ENCODE data around the gene OVCH2.

OVCH2 gene

GRCh38 chr11:7651140-7651551, 55.1 kb downstream of the OVCH2 start:
- no peak for TF ChIP-seq CTCF (IDR thresholded peaks at IDR 0.05; ENCODE audit: extremely low read depth, missing control alignments)

GRCh38 chr11:7648264-7648663, 58.0 kb downstream of the OVCH2 start:
- TF ChIP-seq CTCF (IDR thresholded peaks at IDR 0.05; ENCODE audit: extremely low read depth, missing control alignments), result no peak

More at GRCh38 chr11:7651140-7651551, 55.1 kb downstream of the OVCH2 start:
- DNase-seq (ENCODE audit: low spot score), result no peak

GRCh38 chr11:7646866-7647265, 59.4 kb downstream of the OVCH2 start:
- DNase-seq (ENCODE audit: low spot score), result no peak
- TF ChIP-seq CTCF (IDR thresholded peaks at IDR 0.05; ENCODE audit: extremely low read depth, missing control alignments), result no peak

More at GRCh38 chr11:7648264-7648663, 58.0 kb downstream of the OVCH2 start:
- DNase-seq (ENCODE audit: low spot score), result no peak

GRCh38 chr11:7645206-7645605, 61.1 kb downstream of the OVCH2 start:
- TF ChIP-seq CTCF (IDR thresholded peaks at IDR 0.05; ENCODE audit: extremely low read depth, missing control alignments), result no peak
- DNase-seq (ENCODE audit: low spot score), result no peak

GRCh38 chr11:7643314-7643713, 63.0 kb downstream of the OVCH2 start:
- no peak for TF ChIP-seq CTCF (IDR thresholded peaks at IDR 0.05; ENCODE audit: extremely low read depth, missing control alignments)
- no peak for DNase-seq (ENCODE audit: low spot score)

GRCh38 chr11:7642747-7643146, 63.5 kb downstream of the OVCH2 start:
- DNase-seq (ENCODE audit: low spot score), result no peak
- no peak for TF ChIP-seq CTCF (IDR thresholded peaks at IDR 0.05; ENCODE audit: extremely low read depth, missing control alignments)

GRCh38 chr11:7640816-7641215, 65.5 kb downstream of the OVCH2 start:
- no peak for TF ChIP-seq CTCF (IDR thresholded peaks at IDR 0.05; ENCODE audit: extremely low read depth, missing control alignments)
- no peak for DNase-seq (ENCODE audit: low spot score)
